ENCODE results near the gene VASP. TPM values are rescaled to one million over a fixed set of nuclear protein-coding genes. Genes with fewer than 3 reads are reported as not detected.

The VASP gene
- total RNA-seq, 1 experiment from 2014 or later: 152 TPM

DNA sequence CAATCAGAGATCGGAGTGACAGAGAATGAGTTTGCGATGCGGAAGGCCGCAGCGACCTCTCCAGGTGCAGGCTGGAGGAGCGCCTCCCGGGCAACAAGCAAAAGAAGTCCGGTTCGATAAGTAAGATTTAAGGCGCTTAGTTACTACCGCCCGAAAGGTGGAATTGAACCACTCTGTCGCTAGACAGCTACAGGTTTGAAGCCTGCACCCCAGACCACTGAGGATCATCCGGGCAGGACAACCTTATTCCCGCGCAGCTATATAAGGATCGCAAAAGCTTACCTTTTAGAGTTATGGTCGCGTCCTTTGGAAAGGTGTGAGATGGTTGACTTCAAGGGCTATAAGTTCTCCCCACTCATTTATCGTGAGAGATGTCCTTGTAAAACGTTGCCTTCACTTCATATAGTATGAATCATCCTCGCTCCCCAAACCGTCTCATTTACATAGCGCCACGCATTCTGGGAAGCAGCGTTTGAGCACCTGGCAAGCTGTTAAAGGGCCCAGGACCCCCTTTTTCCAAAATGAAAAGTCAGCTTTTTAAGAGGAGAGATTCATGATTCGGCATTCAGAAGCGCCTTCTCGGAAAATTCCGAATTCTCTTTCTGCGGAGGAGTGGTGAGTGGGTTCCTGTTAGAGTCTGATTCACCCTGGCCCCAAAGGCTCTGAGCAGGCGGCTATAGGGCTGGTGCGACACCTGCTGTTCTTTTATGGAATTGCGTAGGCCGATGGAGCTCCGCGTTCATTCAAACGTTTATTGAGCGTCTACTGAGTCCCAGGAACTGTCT lies 28.6 kb upstream of the VASP start (continued):
- TF ChIP-seq, protein P1, sequence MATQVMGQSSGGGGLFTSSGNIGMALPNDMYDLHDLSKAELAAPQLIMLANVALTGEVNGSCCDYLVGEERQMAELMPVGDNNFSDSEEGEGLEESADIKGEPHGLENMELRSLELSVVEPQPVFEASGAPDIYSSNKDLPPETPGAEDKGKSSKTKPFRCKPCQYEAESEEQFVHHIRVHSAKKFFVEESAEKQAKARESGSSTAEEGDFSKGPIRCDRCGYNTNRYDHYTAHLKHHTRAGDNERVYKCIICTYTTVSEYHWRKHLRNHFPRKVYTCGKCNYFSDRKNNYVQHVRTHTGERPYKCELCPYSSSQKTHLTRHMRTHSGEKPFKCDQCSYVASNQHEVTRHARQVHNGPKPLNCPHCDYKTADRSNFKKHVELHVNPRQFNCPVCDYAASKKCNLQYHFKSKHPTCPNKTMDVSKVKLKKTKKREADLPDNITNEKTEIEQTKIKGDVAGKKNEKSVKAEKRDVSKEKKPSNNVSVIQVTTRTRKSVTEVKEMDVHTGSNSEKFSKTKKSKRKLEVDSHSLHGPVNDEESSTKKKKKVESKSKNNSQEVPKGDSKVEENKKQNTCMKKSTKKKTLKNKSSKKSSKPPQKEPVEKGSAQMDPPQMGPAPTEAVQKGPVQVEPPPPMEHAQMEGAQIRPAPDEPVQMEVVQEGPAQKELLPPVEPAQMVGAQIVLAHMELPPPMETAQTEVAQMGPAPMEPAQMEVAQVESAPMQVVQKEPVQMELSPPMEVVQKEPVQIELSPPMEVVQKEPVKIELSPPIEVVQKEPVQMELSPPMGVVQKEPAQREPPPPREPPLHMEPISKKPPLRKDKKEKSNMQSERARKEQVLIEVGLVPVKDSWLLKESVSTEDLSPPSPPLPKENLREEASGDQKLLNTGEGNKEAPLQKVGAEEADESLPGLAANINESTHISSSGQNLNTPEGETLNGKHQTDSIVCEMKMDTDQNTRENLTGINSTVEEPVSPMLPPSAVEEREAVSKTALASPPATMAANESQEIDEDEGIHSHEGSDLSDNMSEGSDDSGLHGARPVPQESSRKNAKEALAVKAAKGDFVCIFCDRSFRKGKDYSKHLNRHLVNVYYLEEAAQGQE (IDR thresholded peaks at IDR 0.05; ENCODE audit: low read depth): no peak

DNA sequence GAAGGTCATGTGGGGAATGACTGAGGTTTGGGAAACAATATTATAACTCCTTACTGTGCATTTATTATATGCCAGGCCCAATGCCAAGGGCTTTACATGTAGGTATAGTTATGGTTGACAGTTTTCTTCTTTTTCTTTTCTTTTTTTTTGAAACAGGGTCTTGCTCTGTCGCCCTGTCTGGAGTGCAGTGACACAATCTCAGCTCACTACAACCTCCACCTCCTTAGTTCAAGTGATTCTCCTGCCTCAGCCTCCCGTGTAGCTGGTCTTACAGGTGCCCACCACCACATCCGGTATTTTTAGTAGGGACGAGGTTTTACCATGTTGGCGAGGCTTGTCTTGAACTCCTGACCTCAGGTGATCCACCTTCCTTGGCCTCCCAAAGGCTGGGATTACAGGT lies 24.2 kb upstream of the VASP start:
- Histone ChIP-seq H3K36me3 (ENCODE audit: control insufficient read depth in 1 of 2, insufficient read depth in 2 of 2, low read length in 2 of 2) (no peaks in the 10 kb centered on the region), H3K27me3 (ENCODE audit: insufficient read depth, low read length) (no peaks in the 10 kb centered on the region), H3K4me3 (replicated peaks in 1 of 2; ENCODE audit: low read depth in 1 of 2, low read length in 2 of 2) (no peak overlapping the region), H3K79me2 (ENCODE audit: insufficient read depth, low read length) (no peaks in the 10 kb centered on the region), H3K9ac (ENCODE audit: low read length) (no peak overlapping the region), H4K20me1 (ENCODE audit: insufficient read depth) (no peaks in the 10 kb centered on the region), H3K9me3 (ENCODE audit: control insufficient read depth in 1 of 2, insufficient read depth in 1 of 2, low read depth in 1 of 2, low read length in 2 of 2) (no peaks in the 10 kb centered on the region), H3K27ac (ENCODE audit: low read depth, low read length) (no peak overlapping the region), H2AFZ (ENCODE audit: low read depth, low read length, poor library complexity, severe bottlenecking) (no peak overlapping the region), H3K4me2 (ENCODE audit: low read length) (no peak overlapping the region), H3K4me1 (ENCODE audit: control insufficient read depth in 1 of 2, insufficient read depth in 2 of 2, low read length in 2 of 2) (peaks cover 14 to 45% of the 10 kb centered on the region in 2 experiments), H3K9me2 (ENCODE audit: insufficient read depth) (no peaks in the 10 kb centered on the region)
- no peak for DNase-seq (ENCODE audit: low read depth, low spot score)
- POLR2A ChIA-PET: no interaction called here
- ATAC-seq: no peak
- CTCF ChIA-PET: interaction anchor here (1.7 to 3.9 kb wide), 2 partner anchors 12 to 43 kb away, joined by 6 to 33 read pairs; partner anchors contain the start of gene RTN2
- no TSS peak for BruUV-seq (replicated peaks)
- intact Hi-C loops (cut with micrococcal nuclease): no loop called here
- no peak for TF ChIP-seq MAX (IDR thresholded peaks at IDR 0.05)
- no peak for TF ChIP-seq ELF1 (IDR thresholded peaks at IDR 0.05; ENCODE audit: borderline replicate concordance, low read depth)
- RAD21 ChIA-PET (ENCODE audit: low non-redundant PET in 1 of 2, low total read pairs in 2 of 2, uncharacterized antibody in 2 of 2, unreplicated experiment in 2 of 2): no interaction called here
